GM12801 (cell line): ENCODE measurements around the gene SLC25A44.

Experiments
- CTCF ChIP-seq: IDR thresholded peaks from one replicate; pipeline ENCODE4 v1.5.1; 2011; ENCODE audit warnings: control low read depth; ENCODE audit not compliant: insufficient read length; ENCODE audit errors: extremely low read depth

SLC25A44 gene

GRCh38 chr1:156241926-156242325 lies 48.0 kb downstream of the SLC25A44 start, which contains the start of gene BGLAP:
Gene BGLAP (plus strand): TSS chr1:156242184. CDS start chr1:156242232, 48 bp downstream.
- no peak for TF ChIP-seq CTCF

GRCh38 chr1:156242738-156243137 lies 48.8 kb downstream of the SLC25A44 start:
- TF ChIP-seq CTCF = no peak

GRCh38 chr1:156244126-156244525 lies 50.2 kb downstream of the SLC25A44 start:
- no peak for TF ChIP-seq CTCF

GRCh38 chr1:156244712-156245111 lies 50.8 kb downstream of the SLC25A44 start:
- no peak for TF ChIP-seq CTCF

- no peak for TF ChIP-seq CTCF
These were observed 51.7 kb downstream of the SLC25A44 start for GRCh38 chr1:156245451-156246232.

GRCh38 chr1:156246241-156246780 lies 52.4 kb downstream of the SLC25A44 start:
- TF ChIP-seq CTCF = no peak

GRCh38 chr1:156246781-156247459 lies 53.0 kb downstream of the SLC25A44 start:
- TF ChIP-seq CTCF = no peak
